NCI-H345 (cell line): ENCODE data around the gene ZNF689.
A peak's percentile ranks its signal among the peaks of the same experiment; 100 is the strongest.
"Not testable (repeated sequence)": the region's sequence is repeated elsewhere in the genome, so short reads cannot be mapped to it uniquely, and the experiment has no call there.

Experiments used
- DNase-seq: peaks from one replicate; lab custom pipeline; 2025; lab: John Stamatoyannopoulos, UW

Gene ZNF689

GRCh38 chr16:30600215-30600614 is 10.0 kb downstream of the ZNF689 start:
- DNase-seq: no peak

GRCh38 chr16:30592871-30593270 is 17.3 kb downstream of the ZNF689 start:
- no peak for DNase-seq

- DNase-seq: not testable (repeated sequence)
Measured at GRCh38 chr16:30590869-30591268, 19.3 kb downstream of the ZNF689 start.

GRCh38 chr16:30589582-30589981 is 20.6 kb downstream of the ZNF689 start:
- not testable (repeated sequence) for DNase-seq

GRCh38 chr16:30588651-30589050 is 21.5 kb downstream of the ZNF689 start:
- DNase-seq: no peak

GRCh38 chr16:30585400-30586191 is 24.6 kb downstream of the ZNF689 start, which contains the start of gene ZNF785:
TSS of gene ZNF785 (minus strand) at chr16:30585697. CDS start at chr16:30585611, 86 bp downstream.
- DNase-seq: peak; percentile 100

GRCh38 chr16:30585022-30585399 is 25.2 kb downstream of the ZNF689 start:
- peak; percentile 49 for DNase-seq

GRCh38 chr16:30582611-30583340 is 27.4 kb downstream of the ZNF689 start:
- DNase-seq: no peak

GRCh38 chr16:30581457-30581856 is 28.7 kb downstream of the ZNF689 start:
- DNase-seq: no peak

GRCh38 chr16:30574678-30575077 is 35.5 kb downstream of the ZNF689 start:
- no peak for DNase-seq

GRCh38 chr16:30571445-30572322 is 38.5 kb downstream of the ZNF689 start, which contains the start of gene ZNF688:
TSS of gene ZNF688 (minus strand) at chr16:30571714. CDS start at chr16:30571629, 85 bp downstream.
- DNase-seq: peak; percentile 96

- peak; percentile 46 for DNase-seq
Measured at GRCh38 chr16:30570636-30571444, 39.3 kb downstream of the ZNF689 start.

- DNase-seq: no peak
Measured at GRCh38 chr16:30569746-30570635, 40.2 kb downstream of the ZNF689 start.

GRCh38 chr16:30569281-30569680 is 40.9 kb downstream of the ZNF689 start:
- DNase-seq: no peak

GRCh38 chr16:30567991-30568638 is 42.1 kb downstream of the ZNF689 start:
- peak; percentile 32 for DNase-seq

GRCh38 chr16:30567160-30567990 is 42.8 kb downstream of the ZNF689 start:
- no peak for DNase-seq

- no peak for DNase-seq
Measured at GRCh38 chr16:30566531-30566930, 43.7 kb downstream of the ZNF689 start.

- DNase-seq: no peak
Measured at GRCh38 chr16:30565984-30566383, 44.2 kb downstream of the ZNF689 start.

- DNase-seq: no peak
Measured at GRCh38 chr16:30565526-30565925, 44.7 kb downstream of the ZNF689 start.
